Hepatic stellate cell (primary cell): ENCODE measurements around the gene IL20.

ENCODE experiments used
- DNase-seq: peaks from one replicate; pipeline ENCODE4 v3.0.0; 2011; ENCODE audit warnings: low spot score

The IL20 gene

DNA sequence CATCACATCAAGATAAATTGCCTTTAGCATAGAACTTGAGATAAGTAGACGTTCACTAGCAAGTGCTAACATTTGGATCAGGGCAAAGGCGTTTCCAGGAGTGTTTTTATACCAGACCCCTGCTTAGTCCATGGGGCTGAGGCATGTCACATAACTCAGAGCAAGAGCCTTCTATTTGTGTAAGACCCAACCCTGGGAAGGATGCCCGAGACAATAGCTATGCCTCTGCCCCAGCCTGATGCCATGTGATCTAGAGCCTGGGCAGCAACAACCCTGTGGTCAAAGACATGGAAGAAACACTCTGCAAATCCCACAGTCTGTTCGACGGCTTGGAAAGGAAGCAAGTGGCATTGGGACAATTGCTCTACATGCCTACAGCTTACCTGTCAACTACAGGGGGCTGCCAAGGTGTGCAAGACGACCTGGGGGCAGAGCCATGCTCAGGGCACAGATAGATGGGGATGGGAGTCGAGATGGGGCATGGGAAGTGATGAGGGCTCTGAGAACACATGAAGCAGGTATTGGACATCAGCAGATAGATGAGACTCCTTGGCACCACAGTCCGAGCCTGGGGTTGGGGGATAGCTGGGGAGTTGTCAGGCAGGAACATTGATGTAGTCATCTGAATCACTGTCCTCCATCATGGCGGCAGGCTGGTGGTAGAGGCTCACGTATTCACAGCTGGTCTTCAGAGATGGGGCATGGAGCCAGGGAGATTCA is 39.2 kb downstream of the IL20 start:
- DNase-seq = no peak

DNA sequence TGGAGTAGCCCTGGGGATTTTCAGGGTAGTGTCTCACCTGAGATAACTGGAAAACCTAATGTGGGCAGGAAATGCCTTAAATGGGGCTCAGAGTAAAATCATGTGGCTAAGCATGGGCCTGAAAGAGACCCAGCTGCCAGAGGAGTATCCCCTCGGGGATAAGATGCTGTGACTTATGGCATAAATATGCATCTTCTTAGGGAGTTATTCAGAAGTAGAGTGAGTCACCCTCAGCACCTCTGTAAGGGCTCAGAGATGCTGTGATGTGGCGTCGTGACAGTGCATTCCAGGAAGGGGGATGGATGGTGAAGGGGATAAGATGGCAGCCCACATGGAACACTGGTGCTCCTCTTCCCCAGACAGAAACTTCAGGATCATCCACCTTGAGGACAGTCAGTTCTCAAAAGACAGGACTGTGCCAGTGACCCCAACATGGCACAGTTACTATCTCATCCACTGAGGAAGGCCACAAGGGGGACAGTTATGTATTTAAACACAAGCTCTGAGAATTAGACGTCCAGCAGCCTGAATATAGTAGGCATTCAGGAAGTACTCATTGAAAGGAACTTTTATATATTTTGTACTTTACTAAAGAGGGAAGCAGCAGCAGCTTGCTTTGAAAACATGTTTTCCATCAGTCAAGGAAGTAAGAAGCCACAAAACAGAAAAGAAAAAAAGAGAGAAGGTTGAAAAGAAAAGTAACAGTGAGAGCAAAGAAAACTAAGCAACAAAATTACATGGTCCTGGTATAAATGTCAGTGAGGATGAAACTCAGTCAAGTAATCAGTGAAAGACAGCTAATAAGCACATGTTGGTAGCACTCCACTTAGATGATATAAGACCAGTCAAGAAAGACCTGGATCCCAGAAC is 40.1 kb downstream of the IL20 start:
- DNase-seq = peak; percentile 93

DNA sequence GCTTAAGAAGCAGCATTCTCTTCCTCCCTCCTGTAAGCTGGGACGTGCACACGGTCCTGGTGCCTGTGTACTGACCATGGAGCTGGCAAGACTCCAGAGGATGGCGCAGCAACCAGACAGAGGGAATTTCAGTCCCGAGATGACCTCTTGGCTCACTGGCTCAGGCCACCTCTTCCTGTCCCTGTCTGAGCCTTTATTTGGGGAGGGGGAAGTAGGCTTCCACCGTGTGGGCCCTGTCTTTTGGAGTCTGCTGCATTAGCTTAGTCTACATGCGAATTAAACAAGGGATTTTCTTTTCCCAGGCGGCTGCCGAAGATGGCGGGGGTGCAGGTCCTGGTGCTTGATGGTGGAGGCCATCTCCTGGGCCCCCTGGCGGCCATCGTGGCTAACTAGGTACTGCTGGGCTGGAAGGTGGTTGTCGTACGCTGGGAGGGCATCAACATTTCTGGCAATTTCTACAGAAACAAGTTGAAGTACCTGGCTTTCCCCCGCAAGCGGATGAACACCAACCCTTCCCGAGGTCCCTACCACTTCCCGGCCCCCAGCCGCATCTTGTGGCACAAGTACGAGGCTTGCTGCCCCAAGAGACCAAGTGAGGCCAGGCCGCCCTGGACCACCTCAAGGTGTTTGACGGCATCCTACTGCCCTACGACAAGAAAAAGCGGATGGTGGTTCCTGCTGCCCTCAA is 42.0 kb downstream of the IL20 start:
- DNase-seq = no peak

DNA sequence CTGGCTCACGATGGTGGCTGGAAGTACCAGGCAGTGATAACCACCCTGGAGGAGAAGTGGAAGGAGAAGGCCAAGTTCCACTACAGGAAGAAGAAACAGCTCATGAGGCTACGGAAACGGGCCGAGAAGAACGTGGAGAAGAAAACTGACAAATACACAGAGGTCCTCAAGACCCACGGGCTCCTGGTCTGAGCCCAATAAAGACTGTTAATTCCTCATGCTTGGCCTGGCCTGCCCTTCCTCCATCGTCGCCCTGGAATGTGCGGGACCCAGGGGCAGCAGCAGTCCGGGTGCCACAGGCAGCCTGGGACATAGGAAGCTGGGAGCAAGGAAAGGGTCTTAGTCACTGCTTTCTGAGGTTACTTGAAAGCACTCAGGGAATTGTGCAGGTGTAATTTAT is 42.6 kb downstream of the IL20 start:
- DNase-seq = no peak

DNA sequence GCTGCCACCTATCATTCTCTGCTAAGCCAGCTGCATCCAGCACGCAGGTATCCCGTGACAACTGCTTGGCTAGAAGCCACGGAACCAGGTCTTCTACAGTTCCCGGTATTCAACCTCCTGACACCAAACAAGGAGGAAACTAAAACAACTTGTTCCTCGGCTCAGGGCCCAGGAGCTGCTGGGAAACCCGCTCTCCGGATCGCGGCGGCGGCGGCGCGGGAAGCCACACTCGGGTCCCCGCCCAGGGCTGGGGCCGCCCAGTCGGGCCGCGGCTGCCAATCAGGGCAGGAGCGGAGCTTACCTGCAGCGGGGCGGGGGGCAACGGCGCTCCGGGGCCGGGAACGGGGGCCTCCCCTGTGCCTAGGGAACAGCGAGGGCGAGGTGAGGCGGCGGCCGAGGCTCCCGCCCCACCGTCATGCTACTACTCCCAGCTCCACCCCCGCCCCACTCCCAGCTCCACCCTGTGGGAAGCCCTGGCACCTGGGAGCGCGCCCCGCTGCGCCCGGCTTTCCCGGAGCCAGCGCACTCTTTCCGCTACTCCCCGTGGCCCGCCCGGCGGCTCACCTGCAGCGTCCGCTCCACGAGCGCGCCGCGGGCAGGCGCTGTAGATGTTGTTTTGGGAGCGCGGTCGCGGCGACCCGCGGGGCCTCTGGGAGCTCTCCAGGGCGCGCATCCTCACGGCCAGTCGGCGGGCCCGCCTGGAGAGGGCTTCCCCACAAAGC is 43.9 kb downstream of the IL20 start:
- peak; percentile 54 for DNase-seq

DNA sequence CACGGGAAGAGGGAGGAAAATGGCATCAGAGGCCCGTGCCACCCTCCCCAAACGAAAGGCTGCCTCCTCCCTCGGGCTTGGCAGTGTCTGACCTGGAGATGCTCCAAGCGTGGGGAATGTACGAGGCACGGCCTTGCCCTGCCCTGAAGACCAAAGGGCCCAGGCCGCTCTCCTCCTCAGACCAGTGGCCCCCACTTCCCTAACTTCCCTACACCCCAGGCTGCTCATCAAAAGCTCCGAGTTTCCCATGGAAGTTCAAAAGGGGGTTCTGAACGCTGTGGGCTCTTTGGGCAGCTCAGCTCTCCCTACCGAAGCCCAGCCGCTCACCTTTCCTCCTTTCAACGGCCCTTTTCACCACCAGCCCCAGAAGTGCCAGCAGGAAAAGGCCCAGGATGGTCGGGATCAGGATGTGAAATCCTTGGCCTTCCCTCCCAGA is 44.5 kb downstream of the IL20 start:
- DNase-seq = peak; percentile 26

DNA sequence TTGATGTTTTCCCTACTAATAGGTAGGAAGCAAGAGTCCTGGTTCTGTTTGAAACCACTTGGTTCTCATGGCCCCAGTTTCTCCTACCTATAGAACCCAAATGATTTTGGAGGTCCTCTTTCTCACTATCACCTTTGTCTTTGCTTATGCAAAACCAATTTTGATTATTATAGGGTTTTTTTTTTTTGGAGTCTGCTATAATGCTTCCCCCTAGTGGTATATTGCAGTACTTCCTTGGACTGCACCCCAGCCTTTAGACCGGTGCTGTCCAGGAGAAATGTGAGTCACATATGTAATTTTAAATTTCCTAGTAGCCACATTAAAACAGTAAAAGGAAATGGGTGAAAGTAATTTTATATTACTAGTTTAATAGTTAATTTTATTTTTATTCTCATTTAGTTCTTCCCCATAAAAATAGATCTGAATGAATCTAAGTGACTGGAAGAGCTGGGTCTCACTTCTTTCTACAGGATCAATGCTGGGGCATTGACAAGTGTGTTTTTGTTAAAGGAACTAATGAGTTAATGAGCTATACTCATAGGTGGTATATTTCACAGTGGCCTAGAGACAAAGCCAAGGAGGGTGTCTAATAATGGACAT is 45.7 kb downstream of the IL20 start:
- peak; percentile 80 for DNase-seq

DNA sequence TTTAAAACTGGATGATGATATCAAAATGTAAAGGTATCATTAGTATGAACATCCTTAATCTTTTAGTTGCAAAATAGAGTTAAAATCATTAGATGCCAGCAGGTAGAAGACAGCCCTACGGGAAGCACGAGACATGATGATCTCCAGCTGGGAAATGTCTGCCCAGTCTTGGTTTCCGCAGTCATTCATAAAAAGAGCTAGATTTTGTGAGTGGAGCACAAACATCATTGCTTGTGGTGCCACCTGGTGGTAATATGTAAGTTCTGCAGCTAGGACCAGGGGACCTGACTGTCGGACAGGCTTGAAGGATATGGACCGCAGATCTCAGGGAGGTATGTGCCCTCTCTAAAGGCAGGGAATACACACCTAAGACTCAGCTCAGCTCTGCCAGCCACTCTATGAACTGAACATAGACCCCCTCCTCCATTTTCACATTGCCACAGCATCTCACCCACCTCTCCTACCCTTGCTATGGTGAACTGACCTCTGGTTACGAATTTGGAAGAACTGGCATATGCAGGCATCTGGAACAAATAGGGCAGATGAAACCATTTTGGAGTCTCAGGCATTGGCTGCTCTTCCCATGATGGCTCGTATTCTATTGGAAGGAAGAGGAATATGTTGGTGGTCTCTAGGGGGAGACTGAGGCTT is 47.1 kb downstream of the IL20 start:
- DNase-seq = peak; percentile 81

DNA sequence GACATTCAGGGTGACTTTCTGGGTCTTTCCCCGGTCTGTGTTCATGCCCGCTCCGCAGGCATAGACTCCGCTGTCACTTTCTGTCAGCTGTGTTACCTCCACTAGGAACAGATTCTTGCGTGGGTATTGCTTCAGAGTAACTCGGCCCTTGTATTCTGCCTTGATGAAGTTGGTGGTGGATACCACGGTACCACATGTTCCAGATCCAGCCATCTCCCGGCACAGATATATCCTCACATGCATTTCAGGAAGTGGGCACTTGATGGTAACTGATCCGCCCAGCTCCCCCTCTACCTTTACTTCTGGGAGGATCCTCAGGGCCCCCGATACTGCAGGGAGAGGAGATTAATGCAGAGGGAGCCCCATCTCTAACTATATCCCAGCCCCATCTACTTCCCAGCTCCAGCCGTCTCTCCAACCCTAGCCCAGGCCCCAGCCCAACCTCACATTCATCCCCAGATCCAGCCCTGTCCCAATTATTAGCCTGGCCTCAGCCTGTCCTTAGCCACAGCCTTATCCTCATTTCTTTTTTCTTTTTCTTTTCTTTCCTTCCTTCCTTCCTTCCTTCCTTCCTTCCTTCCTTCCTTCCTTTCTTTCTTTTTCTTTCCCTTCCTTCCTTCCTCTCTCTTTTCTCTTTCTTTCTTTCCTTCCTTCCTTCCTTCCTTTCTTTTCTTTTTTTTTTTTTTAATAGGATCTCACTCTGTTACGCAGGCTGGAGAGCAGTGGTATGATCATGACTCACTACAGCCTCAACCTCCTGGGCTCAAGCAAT is 48.5 kb downstream of the IL20 start:
- DNase-seq = no peak

DNA sequence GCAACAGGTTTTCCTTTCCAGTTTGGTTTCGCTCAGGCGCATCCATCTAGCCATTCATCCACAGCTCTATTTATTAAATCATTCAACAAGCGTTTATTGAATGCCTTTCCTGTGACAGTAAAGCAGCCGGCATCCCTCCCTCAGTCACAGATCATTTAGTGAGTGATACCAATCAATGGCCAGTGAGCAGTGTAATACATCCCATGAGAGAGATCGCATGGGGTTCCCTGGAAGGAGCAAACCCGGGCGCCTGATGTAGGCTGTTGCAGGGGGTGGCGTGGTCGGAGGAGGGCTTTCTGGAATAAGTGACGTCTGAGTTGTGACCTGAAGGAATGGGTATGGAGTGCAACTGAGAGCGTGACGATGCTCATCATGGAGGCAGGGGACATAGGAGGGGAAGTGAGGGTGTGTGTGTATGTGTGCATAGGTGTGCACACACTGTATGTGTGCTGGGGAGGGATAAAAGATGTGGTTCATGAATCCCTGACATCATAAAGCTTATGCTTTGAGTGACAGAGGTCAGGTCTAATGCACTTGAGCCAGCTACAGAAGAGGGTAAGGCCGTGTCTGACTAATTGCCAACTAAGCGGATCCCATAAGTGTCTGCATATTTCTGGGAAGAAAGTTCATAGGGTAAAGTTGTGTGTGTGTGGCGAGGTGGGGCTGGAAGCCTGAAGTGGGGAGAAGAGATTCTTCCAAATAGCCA is 49.8 kb downstream of the IL20 start:
- DNase-seq = no peak

DNA sequence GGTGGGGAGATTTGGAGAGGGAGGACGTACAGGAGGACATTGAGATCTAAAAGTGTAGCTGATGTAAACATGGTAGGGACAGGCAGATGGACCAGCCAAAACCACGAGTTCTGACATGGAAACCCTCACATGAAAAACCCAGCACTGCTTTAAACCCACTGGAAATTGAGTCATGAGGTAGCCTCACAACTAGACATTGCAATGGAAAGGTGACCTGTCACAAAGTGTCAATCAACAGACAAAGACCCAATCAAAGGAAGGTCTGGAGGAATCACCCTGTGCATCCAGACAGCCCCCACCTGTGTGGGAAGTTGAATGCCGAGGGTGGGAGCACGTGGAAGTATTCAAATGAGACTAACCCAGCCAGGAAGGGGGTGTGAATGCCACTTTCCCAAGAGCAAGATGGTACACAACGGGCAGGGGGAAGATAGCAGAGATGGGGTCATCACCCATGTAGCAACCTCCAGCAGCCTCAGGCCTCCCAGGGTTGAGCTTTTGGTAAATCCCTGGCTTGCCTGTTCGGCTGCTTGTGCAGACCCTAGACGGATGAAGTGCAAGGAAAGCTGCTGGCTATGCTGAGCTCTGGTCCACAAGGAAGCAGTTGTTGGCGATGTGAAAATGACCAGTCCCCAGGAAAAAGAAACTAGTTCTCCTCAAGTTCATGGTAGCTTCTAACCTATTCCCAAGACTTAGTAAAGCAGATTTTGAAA is 50.7 kb downstream of the IL20 start:
- DNase-seq = no peak

DNA sequence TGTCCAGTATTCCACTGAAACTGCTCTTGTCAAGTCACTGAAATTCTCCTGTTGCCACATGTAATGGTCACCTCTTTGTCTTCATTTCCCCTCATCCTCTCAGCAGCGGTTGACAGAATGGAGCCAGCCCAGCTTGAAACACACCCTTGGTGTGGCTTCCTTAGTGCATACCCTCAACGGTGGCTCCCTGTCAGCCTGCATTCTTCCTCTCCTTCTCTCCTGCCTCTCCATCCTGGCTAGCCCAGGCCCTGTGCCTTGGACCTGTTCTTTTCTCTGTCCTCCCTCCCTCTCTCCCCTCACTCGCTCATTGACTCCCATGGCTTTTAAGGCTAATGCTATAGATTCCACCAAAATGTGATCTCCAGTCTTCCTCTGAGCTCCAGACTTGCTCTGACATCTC is 52.7 kb downstream of the IL20 start:
- no peak for DNase-seq
